ENCODE measurements around the gene CD99L2.

DNA sequence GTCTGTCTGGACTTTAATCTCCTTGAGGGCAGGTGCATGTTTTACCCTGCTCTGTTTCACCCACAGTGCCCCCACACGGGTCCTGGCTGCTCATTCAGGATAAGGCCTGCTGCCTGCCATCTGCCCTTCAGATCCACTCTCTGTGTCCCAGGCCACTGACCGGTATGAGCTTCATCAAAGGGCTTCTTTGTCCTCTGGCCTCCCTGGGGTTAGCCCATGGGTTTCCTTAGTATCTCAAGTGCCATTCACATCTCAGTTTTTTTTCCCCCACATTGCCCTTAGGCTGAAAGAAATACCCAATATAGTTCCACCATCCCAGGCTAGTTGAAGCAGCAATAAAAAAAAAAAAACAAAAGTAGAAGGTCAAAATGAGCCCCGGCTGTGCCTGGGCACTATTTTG is 9.3 kb downstream of the CD99L2 start:
- TF ChIP-seq, protein P1, sequence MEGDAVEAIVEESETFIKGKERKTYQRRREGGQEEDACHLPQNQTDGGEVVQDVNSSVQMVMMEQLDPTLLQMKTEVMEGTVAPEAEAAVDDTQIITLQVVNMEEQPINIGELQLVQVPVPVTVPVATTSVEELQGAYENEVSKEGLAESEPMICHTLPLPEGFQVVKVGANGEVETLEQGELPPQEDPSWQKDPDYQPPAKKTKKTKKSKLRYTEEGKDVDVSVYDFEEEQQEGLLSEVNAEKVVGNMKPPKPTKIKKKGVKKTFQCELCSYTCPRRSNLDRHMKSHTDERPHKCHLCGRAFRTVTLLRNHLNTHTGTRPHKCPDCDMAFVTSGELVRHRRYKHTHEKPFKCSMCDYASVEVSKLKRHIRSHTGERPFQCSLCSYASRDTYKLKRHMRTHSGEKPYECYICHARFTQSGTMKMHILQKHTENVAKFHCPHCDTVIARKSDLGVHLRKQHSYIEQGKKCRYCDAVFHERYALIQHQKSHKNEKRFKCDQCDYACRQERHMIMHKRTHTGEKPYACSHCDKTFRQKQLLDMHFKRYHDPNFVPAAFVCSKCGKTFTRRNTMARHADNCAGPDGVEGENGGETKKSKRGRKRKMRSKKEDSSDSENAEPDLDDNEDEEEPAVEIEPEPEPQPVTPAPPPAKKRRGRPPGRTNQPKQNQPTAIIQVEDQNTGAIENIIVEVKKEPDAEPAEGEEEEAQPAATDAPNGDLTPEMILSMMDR (IDR thresholded peaks at IDR 0.05) = no peak
- TF ChIP-seq POLR2A (IDR thresholded peaks at IDR 0.05) = no peak
